SK-N-SH (cell line): ENCODE results near the gene C3. TPM values are rescaled to one million over a fixed set of nuclear protein-coding genes. Genes with fewer than 3 reads are reported as not detected.

Experiments used
- CTCF ChIA-PET: fragments of 300-600, 350-600 bp; formaldehyde crosslinking; extraction: SDS; loops from one replicate; lab custom pipeline; 2021; lab: Yijun Ruan, JAX
- POLR2A ChIA-PET: fragments of 350-600 bp; sonication (Branson Sonifier 250); formaldehyde crosslinking; extraction: SDS; loops from one replicate; lab custom pipeline; 2020; ENCODE audit warnings: antibody characterized with exemption, inconsistent platforms; lab: Yijun Ruan, JAX
- DNase-seq: peaks from one replicate; pipeline ENCODE4 v3.0.0; 2012
- H2AFZ ChIP-seq: fragments of 200-600 bp; sonication (generic); 2 replicates; pipeline ENCODE4 v1.8.1; 2016; ENCODE audit warnings: antibody characterized with exemption, mild to moderate bottlenecking, low read depth
- H3F3A ChIP-seq: fragments of 200-600 bp; sonication (generic); replicated peaks from 2 replicates; pipeline ENCODE3; 2016; ENCODE audit warnings: antibody characterized with exemption, mild to moderate bottlenecking; ENCODE audit not compliant: insufficient read depth
- H3K27ac ChIP-seq, 2 experiments: fragments of 200-500 bp in 1 of 2; fragments of 200-600 bp in 1 of 2; sonication (Bioruptor generic) in 1 of 2; sonication (generic), shearing (Covaris generic) in 1 of 2; 2 replicates each; pipeline versions ENCODE4 v1.5.1 to v1.6.1; 2014 to 2016; ENCODE audit warnings: low read depth in 2 of 2, inconsistent platforms in 1 of 2, low read length in 1 of 2, mild to moderate bottlenecking in 1 of 2, mixed read lengths in 1 of 2
- H3K27me3 ChIP-seq: fragments of 200-600 bp; sonication (generic), shearing (Covaris generic); 2 replicates; pipeline ENCODE4 v1.6.1; 2016; ENCODE audit warnings: mixed run types; ENCODE audit not compliant: insufficient read depth
- H3K36me3 ChIP-seq, 2 experiments: fragments of 200-500 bp in 1 of 2; fragments of 200-600 bp in 1 of 2; sonication (Bioruptor generic) in 1 of 2; sonication (generic) in 1 of 2; replicated peaks in 1 of 2; 2 replicates each; pipeline versions ENCODE3 to v1.5.1; 2014 to 2016; ENCODE audit warnings: low read length in 1 of 2, mild to moderate bottlenecking in 1 of 2; ENCODE audit not compliant: insufficient read depth in 2 of 2, control insufficient read depth in 1 of 2
- H3K4me1 ChIP-seq, 2 experiments: fragments of 200-500 bp in 1 of 2; fragments of 200-600 bp in 1 of 2; sonication (Bioruptor generic) in 1 of 2; sonication (generic), shearing (Covaris generic) in 1 of 2; 2 replicates each; pipeline versions ENCODE4 v1.5.1 to v1.6.1; 2014 to 2016; ENCODE audit warnings: low read depth in 1 of 2, low read length in 1 of 2, mixed run types in 1 of 2; ENCODE audit not compliant: insufficient read depth in 2 of 2, control insufficient read depth in 1 of 2
- H3K4me2 ChIP-seq: fragments of 200-600 bp; sonication (generic), shearing (Covaris generic); 2 replicates; pipeline ENCODE4 v1.6.1; 2017; ENCODE audit warnings: mixed run types
- H3K4me3 ChIP-seq, 2 experiments: fragments of 200-500 bp in 1 of 2; fragments of 200-600 bp in 1 of 2; sonication (Bioruptor generic) in 1 of 2; sonication (generic), shearing (Covaris generic) in 1 of 2; 2 replicates each; pipeline versions ENCODE4 v1.5.1 to v1.8.1; 2014 to 2016; ENCODE audit warnings: low read depth in 2 of 2, inconsistent platforms in 1 of 2, low read length in 1 of 2, mild to moderate bottlenecking in 1 of 2, mixed read lengths in 1 of 2, moderate library complexity in 1 of 2
- H3K79me2 ChIP-seq: fragments of 200-600 bp; sonication (generic); 2 replicates; pipeline ENCODE4 v1.8.1; 2017; ENCODE audit warnings: mild to moderate bottlenecking; ENCODE audit not compliant: insufficient read depth
- H3K9ac ChIP-seq: fragments of 200-600 bp; sonication (generic); 2 replicates; pipeline ENCODE4 v1.6.1; 2017; ENCODE audit warnings: mixed run types
- H3K9me2 ChIP-seq: fragments of 200-600 bp; sonication (generic); 2 replicates; pipeline ENCODE4 v1.6.1; 2017; ENCODE audit warnings: mixed run types
- H3K9me3 ChIP-seq: fragments of 200-600 bp; sonication (generic); 2 replicates; pipeline ENCODE4 v1.6.1; 2017; ENCODE audit warnings: mixed run types, mild to moderate bottlenecking, moderate library complexity
- H4K20me1 ChIP-seq: fragments of 200-600 bp; sonication (generic); 2 replicates; pipeline ENCODE4 v1.6.1; 2017; ENCODE audit warnings: mild to moderate bottlenecking, mixed run types; ENCODE audit not compliant: insufficient read depth
- CHD2 ChIP-seq: fragments of 150-350 bp; IDR thresholded peaks from 2 replicates; pipeline ENCODE4 v1.6.1; 2018; ENCODE audit warnings: low read length; ENCODE audit not compliant: partially characterized antibody
- ELF1 ChIP-seq: IDR thresholded peaks from 2 replicates; pipeline ENCODE4 v1.4.0; 2012
- EP300 ChIP-seq, 2 experiments: IDR thresholded peaks; 2 replicates each; pipeline versions ENCODE4 v1.4.0 to v1.6.1; 2012; ENCODE audit warnings: borderline replicate concordance in 1 of 2, low read depth in 1 of 2, low read length in 1 of 2
- EZH2phosphoT487 ChIP-seq: fragments of 200-600 bp; sonication (generic); IDR thresholded peaks from 2 replicates; pipeline ENCODE4 v1.6.1; 2017; ENCODE audit warnings: low read depth, mixed run types, mild to moderate bottlenecking, antibody characterized with exemption, moderate library complexity, borderline replicate concordance
- FOXJ3 ChIP-seq: sonication (generic); formaldehyde crosslinking; IDR thresholded peaks from 2 replicates; pipeline ENCODE4 v1.5.1; 2020; ENCODE audit warnings: mild to moderate bottlenecking, missing genetic modification reagents
- FOXM1 ChIP-seq: IDR thresholded peaks from 2 replicates; pipeline ENCODE4 v1.4.0; 2012; ENCODE audit warnings: low read depth, mild to moderate bottlenecking
- GABPA ChIP-seq: IDR thresholded peaks from 2 replicates; pipeline ENCODE4 v1.4.0; 2012; ENCODE audit warnings: low read depth, mild to moderate bottlenecking
- GATA2 ChIP-seq: sonication (generic); formaldehyde crosslinking; IDR thresholded peaks from 2 replicates; pipeline ENCODE4 v1.5.0; 2020; ENCODE audit warnings: mild to moderate bottlenecking, missing genetic modification reagents
- JUND ChIP-seq: IDR thresholded peaks from 2 replicates; pipeline ENCODE4 v1.4.0; 2012
- MEF2A ChIP-seq: IDR thresholded peaks from 2 replicates; pipeline ENCODE4 v1.4.0; 2012; ENCODE audit warnings: low read depth, borderline replicate concordance
- MXI1 ChIP-seq: IDR thresholded peaks from 2 replicates; pipeline ENCODE4 v1.6.1; 2012; ENCODE audit warnings: mild to moderate bottlenecking, low read depth, low read length, improper control_type of control experiment
- NRF1 ChIP-seq: IDR thresholded peaks from 2 replicates; pipeline ENCODE4 v1.6.1; 2012; ENCODE audit warnings: low read depth, mild to moderate bottlenecking, low read length
- POLR2AphosphoS5 ChIP-seq: IDR thresholded peaks from 2 replicates; pipeline ENCODE4 v1.6.1; 2012; ENCODE audit warnings: low read depth, low read length
- RCOR1 ChIP-seq: fragments of 150-350 bp; IDR thresholded peaks from 2 replicates; pipeline ENCODE4 v1.6.1; 2017; ENCODE audit warnings: antibody characterized with exemption, low read length
- RXRA ChIP-seq: IDR thresholded peaks from 2 replicates; pipeline ENCODE4 v1.4.0; 2012; ENCODE audit warnings: low read depth, mild to moderate bottlenecking, borderline replicate concordance
- SIN3A ChIP-seq: IDR thresholded peaks from 2 replicates; pipeline ENCODE4 v1.6.1; 2012; ENCODE audit warnings: low read depth, mild to moderate bottlenecking, low read length, moderate library complexity, borderline replicate concordance
- TCF12 ChIP-seq: IDR thresholded peaks from 2 replicates; pipeline ENCODE4 v1.4.0; 2012
- TEAD4 ChIP-seq: IDR thresholded peaks from 2 replicates; pipeline ENCODE4 v1.4.0; 2012; ENCODE audit warnings: mild to moderate bottlenecking, borderline replicate concordance; ENCODE audit not compliant: insufficient read depth
- USF1 ChIP-seq: IDR thresholded peaks from 2 replicates; pipeline ENCODE4 v1.4.0; 2012; ENCODE audit warnings: low read depth, borderline replicate concordance
- YY1 ChIP-seq: IDR thresholded peaks from 2 replicates; pipeline ENCODE4 v1.4.0; 2012; ENCODE audit warnings: low read depth, mild to moderate bottlenecking
- WGBS: methylation state at CpG from one replicate; pipeline ENCODE4 v1.1.6; 2017; ENCODE audit warnings: low lambda C conversion rate; 5-methylcytosine and 5-hydroxymethylcytosine counted together
- polyA plus RNA-seq, 3 experiments: library from polyadenylated mRNA; depleted of rRNA; stranded (reverse); fragments of >200 nt; gene quantifications; 2 replicates each; pipeline ENCODE4 v1.2.3, GENCODE V29; 2012
- TF ChIP-seq, protein P1 (sequence below): fragments of 150-350 bp; IDR thresholded peaks from 2 replicates; pipeline ENCODE4 v1.6.1; 2016; ENCODE audit warnings: mild to moderate bottlenecking, low read depth, low read length
- TF ChIP-seq, protein P2 (sequence below): IDR thresholded peaks from 2 replicates; pipeline ENCODE4 v1.4.0; 2012; ENCODE audit warnings: low read depth

Gene C3
- polyA plus RNA-seq, 1 of the 3 experiments (the other 2 are of a cell fraction) = 0.67 TPM

- TF ChIP-seq EP300 (IDR thresholded peaks at IDR 0.05; ENCODE audit: borderline replicate concordance in 1 of 2, low read depth in 1 of 2, low read length in 1 of 2) = no peak
Observed at GRCh38 chr19:6668691-6669090, 51.8 kb downstream of the C3 start (continued).

GRCh38 chr19:6667114-6667627, 53.3 kb downstream of the C3 start:
- Histone ChIP-seq H4K20me1 (no peaks in the 10 kb centered on the region), H3K79me2 (no peaks in the 10 kb centered on the region), H3K9ac (no peak overlapping the region), H3K4me3 (no peak overlapping the region), H3K9me3 (no peaks in the 10 kb centered on the region), H3K36me3 (no peaks in the 10 kb centered on the region), H3K9me2 (no peaks in the 10 kb centered on the region), H3K4me1 (no peaks in the 10 kb centered on the region), H3K4me2 (no peak overlapping the region), H3K27me3 (peaks cover 63% of the 10 kb centered on the region), H3F3A (no peaks in the 10 kb centered on the region), H3K27ac (no peak overlapping the region)
- 41% methylated on average over 12 of the region's 14 CpGs for WGBS
- no peak for DNase-seq
- TF ChIP-seq FOXM1 (no peak), TEAD4 (no peak), RXRA (no peak), YY1 (no peak), ELF1 (no peak), EZH2phosphoT487 (no peak), JUND (no peak), NRF1 (no peak), GABPA (no peak), CHD2 (no peak), SIN3A (no peak), RCOR1 (no peak), FOXJ3 (CRISPR knock-in tag) (no peak), TCF12 (no peak)
- TF ChIP-seq, protein P1, sequence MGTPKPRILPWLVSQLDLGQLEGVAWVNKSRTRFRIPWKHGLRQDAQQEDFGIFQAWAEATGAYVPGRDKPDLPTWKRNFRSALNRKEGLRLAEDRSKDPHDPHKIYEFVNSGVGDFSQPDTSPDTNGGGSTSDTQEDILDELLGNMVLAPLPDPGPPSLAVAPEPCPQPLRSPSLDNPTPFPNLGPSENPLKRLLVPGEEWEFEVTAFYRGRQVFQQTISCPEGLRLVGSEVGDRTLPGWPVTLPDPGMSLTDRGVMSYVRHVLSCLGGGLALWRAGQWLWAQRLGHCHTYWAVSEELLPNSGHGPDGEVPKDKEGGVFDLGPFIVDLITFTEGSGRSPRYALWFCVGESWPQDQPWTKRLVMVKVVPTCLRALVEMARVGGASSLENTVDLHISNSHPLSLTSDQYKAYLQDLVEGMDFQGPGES = no peak
- TF ChIP-seq, all 33 proteins: peak for 0
- H2AFZ ChIP-seq = no peak overlapping the region
- ChIA-PET POLR2A (no interaction called here), CTCF (no interaction called here)

GRCh38 chr19:6664916-6665315, 55.5 kb downstream of the C3 start:
- no peaks in the 10 kb centered on the region for H4K20me1 ChIP-seq
- H3K9ac ChIP-seq = no peak overlapping the region
- no peak overlapping the region for H3K4me2 ChIP-seq
- H3K36me3 ChIP-seq = no peaks in the 10 kb centered on the region
- no peaks in the 10 kb centered on the region for H3K4me1 ChIP-seq
- no peaks in the 10 kb centered on the region for H3F3A ChIP-seq
- no peak overlapping the region for H3K27ac ChIP-seq
- no peaks in the 10 kb centered on the region for H3K9me2 ChIP-seq
- no peak overlapping the region for H3K4me3 ChIP-seq
- peaks cover 68% of the 10 kb centered on the region for H3K27me3 ChIP-seq
- no peak overlapping the region for H2AFZ ChIP-seq
- POLR2A ChIA-PET = no interaction called here
- no peak for DNase-seq
- CTCF ChIA-PET = no interaction called here
- no peaks in the 10 kb centered on the region for H3K79me2 ChIP-seq
- no peaks in the 10 kb centered on the region for H3K9me3 ChIP-seq
- WGBS = 20% methylated on average over 12 of the region's 17 CpGs
- TF ChIP-seq CHD2 (no peak), TEAD4 (no peak), POLR2AphosphoS5 (no peak), NRF1 (no peak), USF1 (no peak), MXI1 (no peak), GATA2 (CRISPR knock-in tag) (no peak), RCOR1 (no peak), TCF12 (no peak), GABPA (no peak), MEF2A (no peak), JUND (no peak), EZH2phosphoT487 (no peak), EP300 (IDR thresholded peaks at IDR 0.05; ENCODE audit: borderline replicate concordance in 1 of 2, low read depth in 1 of 2, low read length in 1 of 2) (no peak)
- TF ChIP-seq, protein P2, sequence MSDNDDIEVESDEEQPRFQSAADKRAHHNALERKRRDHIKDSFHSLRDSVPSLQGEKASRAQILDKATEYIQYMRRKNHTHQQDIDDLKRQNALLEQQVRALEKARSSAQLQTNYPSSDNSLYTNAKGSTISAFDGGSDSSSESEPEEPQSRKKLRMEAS = no peak
